HEK293T (cell line): ENCODE data around the gene COL19A1.

ENCODE experiments used
- ARNT ChIP-seq: fragments of 450-650 bp; IDR thresholded peaks from 2 replicates; pipeline ENCODE4 v1.6.1; 2017; ENCODE audit warnings: mild to moderate bottlenecking
- BHLHE40 ChIP-seq: fragments of 450-650 bp; IDR thresholded peaks from 2 replicates; pipeline ENCODE4 v1.6.1; 2016; ENCODE audit warnings: mild to moderate bottlenecking, moderate library complexity, borderline replicate concordance
- ELF4 ChIP-seq: fragments of 450-650 bp; IDR thresholded peaks from 2 replicates; pipeline ENCODE4 v1.6.1; 2017; ENCODE audit warnings: antibody characterized with exemption
- FOXA1 ChIP-seq: fragments of 450-650 bp; IDR thresholded peaks from 2 replicates; pipeline ENCODE4 v1.6.1; 2016; ENCODE audit warnings: mild to moderate bottlenecking
- FOXK2 ChIP-seq: fragments of 450-650 bp; IDR thresholded peaks from 2 replicates; pipeline ENCODE4 v1.6.1; 2016; ENCODE audit warnings: mild to moderate bottlenecking
- FOXM1 ChIP-seq: fragments of 450-650 bp; IDR thresholded peaks from 2 replicates; pipeline ENCODE4 v1.6.1; 2017; ENCODE audit warnings: mild to moderate bottlenecking, borderline replicate concordance
- HDGF ChIP-seq: fragments of 450-650 bp; IDR thresholded peaks from 2 replicates; pipeline ENCODE4 v1.6.1; 2017; ENCODE audit warnings: antibody characterized with exemption, borderline replicate concordance
- LEF1 ChIP-seq: fragments of 450-650 bp; IDR thresholded peaks from 2 replicates; pipeline ENCODE4 v1.6.1; 2017; ENCODE audit warnings: mild to moderate bottlenecking, borderline replicate concordance
- SP1 ChIP-seq: fragments of 450-650 bp; IDR thresholded peaks from 2 replicates; pipeline ENCODE4 v1.6.1; 2017
- SUZ12 ChIP-seq: fragments of 450-650 bp; IDR thresholded peaks from 2 replicates; pipeline ENCODE4 v1.6.1; 2016; ENCODE audit warnings: mild to moderate bottlenecking
- TARDBP ChIP-seq: fragments of 450-650 bp; IDR thresholded peaks from 2 replicates; pipeline ENCODE4 v1.6.1; 2016
- ZNF384 ChIP-seq: fragments of 450-650 bp; IDR thresholded peaks from 2 replicates; pipeline ENCODE4 v1.6.1; 2016

GRCh38 chr6:70241991-70242420, 375.6 kb downstream of the COL19A1 start:
- no peak for TF ChIP-seq LEF1
- no peak for TF ChIP-seq SP1
- TF ChIP-seq ELF4: no peak
- no peak for TF ChIP-seq ZNF384
- no peak for TF ChIP-seq TARDBP
- no peak for TF ChIP-seq FOXK2
- TF ChIP-seq FOXA1: no peak
- TF ChIP-seq BHLHE40: no peak
- no peak for TF ChIP-seq FOXM1
- TF ChIP-seq SUZ12: no peak
- TF ChIP-seq HDGF: no peak
- no peak for TF ChIP-seq ARNT
